Stimulated activated CD4-positive, alpha-beta T cell treated with anti-CD3 and anti-CD28 coated beads, Interleukin-4, amount 100 ng/mL, for 4 hours (primary cell): ENCODE results near the gene CFAP210.
"Not testable (repeated sequence)": the region's sequence is repeated elsewhere in the genome, so short reads cannot be mapped to it uniquely, and the experiment has no call there.

Experiments
- DNase-seq, 2 experiments: peaks; one replicate each; pipeline ENCODE4 v3.0.0-alpha.2; 2020

Gene CFAP210

DNA sequence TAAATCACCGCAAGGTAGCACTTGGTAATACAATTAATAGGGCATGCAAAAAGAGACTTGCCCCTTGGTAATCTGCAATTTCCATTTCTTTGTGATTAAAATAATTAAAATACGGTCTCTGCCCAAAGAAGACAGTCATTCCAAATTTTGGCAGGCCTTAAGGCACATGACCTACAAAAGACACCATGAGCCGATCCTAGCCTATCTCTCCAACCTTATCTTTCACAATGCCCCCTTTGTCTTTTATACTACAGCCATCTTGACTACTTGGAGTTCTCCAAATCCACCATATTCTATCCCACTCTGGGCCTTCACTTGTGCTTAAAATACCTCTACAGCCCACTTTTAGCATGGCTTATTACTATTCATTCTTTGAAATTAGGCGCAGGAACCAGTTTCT, 23.3 kb downstream of the CFAP210 start:
- no peak for DNase-seq

DNA sequence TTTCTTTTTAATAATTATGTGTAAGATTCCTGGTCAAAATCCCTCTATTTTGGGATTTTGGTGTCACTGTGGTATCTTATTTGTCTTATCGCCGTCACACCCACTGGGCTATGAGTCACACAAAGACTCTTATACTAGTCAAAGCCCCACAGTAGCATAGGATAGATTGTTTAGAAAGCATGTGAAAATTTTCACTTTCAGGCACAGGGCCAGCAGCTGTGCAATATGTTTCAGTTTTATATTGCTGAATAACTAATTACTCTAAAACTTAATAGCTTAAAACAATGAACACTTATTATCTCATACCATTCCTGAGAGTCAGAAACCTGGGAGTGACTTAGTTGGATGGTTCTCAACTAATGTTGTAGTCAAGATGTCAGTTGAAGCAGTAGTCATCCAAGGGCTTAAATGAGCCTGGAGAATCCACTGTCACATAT, 24.0 kb downstream of the CFAP210 start:
- no peak for DNase-seq

DNA sequence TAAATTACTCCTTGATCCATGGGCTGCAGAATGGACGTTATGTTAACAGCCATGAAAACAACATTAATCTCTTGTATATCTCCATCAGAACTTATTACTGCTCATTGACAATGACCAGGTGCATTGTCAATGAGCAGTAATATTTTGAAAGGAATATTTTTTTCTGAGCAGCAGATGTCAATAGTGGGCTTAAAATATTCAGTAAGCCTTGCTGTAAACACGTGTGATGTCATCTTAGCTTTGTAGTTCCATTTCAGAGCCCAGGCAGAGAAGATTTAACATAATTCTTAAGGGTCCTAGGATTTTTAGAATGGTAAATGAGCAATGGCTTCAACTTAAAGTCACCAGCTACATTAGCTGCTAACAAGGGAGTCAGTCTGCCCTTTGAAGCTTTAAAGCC, 26.6 kb downstream of the CFAP210 start:
- DNase-seq = no peak

DNA sequence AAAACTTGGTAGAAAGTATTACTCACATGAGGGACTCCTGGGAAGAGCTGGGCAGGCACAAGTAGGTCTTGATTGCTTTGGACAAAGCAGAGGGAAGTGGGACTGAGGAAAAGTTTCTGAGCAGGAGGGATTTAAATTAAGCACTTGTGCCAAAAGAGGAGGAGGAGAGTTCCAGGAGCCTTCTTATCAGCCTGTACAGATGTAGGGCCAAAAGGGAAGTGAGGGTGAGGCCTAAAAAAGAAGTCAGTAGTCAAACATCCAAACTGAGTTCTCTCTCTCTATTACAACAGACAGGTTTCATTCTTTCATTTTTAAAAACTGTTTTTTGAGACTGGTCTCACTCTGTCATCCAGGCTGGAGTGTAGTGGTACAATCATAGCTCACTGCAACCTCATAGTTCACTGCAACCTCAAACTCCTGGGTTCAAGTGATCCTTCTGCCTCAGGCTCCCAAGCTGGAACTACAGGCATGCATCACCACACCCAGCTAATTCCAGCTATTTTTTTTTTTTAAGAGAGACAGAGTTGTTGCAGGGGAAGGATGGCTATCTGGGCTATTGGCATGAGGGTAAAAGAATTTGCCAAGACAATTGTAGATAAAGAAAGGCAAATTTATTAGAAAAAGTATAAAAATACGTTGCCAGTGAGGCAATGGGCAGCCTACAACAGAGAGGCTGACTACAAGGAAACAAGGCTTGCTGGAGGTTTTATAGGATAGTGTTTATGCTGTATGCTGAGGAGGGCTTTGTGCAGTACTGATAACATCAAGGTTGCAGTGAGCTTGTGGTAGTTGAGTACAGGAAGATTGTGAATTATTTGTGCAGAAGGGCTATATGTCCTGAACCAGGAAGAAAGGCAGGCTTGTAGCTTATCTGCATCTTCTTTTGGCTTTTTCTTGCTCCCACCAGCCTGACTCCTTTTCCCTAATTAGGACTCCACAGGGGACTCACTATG, 29.0 kb downstream of the CFAP210 start:
- no peak for DNase-seq

DNA sequence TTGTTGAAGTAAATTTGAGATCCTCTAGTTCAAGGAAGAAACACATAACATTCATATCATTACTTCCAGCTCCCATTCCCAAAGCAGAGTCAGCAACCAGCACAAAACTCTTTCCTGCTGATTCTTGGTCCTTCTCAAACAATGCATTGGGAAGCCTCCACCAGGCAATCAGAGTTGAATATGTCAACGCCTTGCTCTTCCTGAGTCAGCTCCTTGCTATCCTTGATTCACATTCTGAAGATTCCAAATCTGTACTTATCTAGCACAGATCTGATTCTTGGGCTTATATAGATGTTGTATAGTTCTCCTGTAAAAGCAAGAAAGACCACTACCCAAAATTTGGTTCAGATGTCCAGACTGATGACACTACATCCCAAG, 29.6 kb downstream of the CFAP210 start:
- DNase-seq = no peak

DNA sequence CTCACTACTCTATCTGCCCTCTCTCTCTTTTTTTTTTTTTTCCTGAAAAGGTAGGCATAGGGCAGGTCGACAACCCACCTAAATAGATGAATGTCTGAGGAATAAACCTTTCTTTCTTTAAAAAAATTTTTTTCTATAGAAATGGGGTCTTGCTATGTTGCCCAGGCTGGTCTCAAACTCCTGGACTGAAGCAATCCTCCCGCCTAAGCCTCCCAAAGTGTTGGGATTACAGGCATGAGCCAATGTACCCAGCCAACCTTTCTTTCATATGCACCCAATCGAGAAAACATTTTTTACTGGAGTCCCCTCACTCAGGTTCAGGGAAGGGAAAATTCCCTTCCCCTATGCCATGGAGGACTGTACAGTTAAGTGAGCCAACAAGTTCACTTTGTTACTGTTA, 31.0 kb downstream of the CFAP210 start:
- DNase-seq = no peak

DNA sequence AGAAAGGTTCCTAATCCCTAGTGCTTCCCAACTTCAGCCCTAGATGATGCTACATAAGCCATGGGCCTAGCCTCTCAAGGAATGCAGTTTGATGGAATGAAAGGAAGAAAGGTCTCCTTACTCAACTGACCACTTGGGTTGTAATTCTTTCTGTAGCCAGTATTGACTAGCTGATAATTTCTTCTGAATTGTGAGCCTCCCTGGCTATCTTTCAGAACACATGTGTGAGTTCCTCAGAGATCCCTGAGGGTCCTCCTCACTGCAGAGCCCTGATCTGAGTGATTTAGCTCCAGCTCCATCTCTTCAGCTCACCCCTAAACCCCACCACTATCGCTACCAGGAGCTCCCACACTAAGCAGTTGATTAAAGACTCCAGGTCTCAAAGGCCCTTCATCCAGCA, 31.5 kb downstream of the CFAP210 start:
- no peak for DNase-seq

DNA sequence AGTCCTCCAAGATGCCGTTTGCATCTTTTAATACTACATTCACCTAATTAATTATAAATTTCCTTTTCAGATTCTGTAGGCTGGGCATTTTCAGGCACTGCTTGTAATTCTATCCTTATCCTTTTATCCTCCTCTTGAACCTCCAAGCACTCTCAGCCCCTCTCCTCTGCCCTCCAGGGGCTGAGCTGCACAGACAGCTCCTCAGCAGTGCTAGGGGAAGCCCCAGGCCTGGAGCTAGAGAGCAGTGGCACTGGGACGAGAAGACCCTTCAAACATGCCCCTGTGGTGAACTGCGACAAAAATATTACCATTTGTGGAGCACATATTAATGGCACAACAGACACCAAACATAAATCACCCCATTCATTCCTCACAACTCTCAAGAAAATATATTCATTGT, 32.9 kb downstream of the CFAP210 start:
- no peak for DNase-seq

DNA sequence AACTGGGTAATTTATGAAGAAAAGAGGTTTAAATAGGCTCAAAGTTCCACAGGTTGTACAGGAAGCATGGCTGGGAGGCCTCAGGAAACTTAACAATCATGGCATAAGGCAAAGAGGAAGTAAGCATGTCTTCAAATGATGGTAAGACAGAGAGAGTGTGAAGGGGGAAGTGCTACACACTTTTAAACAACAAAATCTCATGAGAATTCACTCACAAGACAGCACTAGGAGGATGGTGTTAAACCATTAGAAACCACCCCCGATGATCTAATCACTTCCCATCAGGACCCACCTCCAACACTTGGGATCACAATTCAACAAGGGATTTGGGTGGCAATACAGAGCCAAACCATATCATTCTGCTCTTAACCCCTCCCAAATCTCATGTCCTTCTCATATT, 34.9 kb downstream of the CFAP210 start:
- DNase-seq = no peak

DNA sequence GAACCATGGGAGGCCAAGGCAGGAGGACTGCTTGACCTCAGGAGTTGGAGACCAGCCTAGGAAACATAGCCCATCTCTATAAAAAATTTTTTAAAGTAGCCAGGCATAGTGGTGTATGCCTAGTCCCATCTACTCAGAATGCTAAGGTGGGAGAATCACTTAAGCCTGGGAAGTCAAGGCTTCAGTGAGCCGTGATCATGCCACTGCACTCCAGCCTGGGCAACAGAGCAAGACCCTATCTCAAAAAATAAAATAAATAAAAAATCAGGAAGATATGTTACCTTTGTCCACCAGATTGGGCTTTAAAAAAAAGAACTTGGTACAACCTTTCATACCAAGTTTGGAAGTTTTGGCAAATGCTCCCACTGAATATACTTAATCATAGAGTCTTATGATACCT, 35.3 kb downstream of the CFAP210 start:
- DNase-seq = no peak

DNA sequence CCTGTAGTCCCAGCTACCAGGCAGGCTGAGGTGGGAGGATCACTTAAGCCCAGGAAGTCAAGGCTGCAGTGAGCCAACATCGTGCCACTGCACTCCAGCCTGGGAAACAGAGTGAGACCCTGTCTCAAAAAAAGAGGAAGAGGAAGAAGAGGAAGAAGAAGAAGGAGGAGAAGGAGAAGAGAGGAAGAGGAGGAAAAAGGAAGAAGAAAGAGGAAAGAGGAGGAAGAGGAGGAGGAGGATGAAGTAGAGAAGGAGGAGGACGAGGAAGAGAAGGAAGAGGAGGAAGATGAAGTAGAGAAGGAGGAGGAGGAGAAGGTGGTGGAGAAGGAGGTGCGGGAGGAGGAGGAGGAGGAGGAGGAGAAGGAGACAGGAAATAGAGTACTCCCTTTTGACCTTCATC, 38.0 kb downstream of the CFAP210 start:
- no peak for DNase-seq

DNA sequence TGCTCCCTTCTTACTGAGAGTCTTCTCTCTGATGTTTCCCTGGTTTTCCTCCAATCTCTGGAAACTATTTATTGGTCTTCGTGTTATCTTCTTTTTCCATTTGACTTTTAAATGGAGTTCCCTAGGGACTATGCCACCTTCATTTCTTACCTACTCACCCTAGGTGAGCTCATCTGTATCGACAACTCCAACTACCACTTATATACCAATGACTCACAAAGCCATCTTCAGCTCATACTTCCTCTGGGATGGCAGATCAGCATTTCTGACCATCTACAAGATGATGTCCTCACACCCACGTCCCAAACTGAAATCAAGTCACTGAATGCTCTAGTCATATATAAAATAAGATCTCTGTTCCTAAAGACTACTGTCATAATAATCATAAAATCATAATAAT, 40.6 kb downstream of the CFAP210 start:
- no peak for DNase-seq

DNA sequence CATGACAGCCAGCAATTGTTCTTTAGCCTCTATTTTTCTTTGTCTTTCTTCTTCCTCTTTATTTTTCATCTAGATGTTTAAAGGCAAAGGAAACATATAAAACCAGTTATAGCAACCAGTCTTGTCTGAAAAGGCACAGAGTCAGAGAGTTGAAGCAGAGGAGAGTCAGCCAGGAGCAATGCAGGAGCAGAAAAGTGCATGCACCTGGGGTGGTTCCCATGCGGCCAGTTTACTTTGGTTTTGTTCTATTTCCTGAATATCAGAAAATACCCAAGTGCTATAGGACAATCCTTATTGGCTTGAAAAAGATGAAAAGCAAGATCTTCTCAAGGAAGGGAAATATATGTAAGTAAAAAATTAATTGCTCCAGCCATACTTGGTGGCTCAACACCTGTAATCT, 44.9 kb downstream of the CFAP210 start:
- no peak for DNase-seq

DNA sequence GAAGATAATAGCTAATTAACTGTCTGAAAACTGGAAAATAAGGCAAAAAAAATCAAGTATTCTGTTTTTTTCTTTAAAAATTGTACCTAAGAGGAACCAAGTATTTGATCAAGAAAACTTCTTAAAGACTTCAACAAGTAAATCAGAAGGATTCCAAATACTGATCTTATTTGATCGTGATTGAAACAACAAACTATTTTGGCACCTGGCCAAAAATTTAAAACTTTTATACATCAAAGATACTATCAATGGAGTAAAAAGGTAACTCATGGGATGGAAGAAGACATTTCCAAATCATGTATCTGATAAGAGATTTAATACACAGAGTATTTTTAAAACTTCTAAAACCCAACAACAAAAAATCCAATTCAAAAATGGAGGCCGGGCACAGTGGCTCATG, 46.7 kb downstream of the CFAP210 start:
- DNase-seq = no peak

DNA sequence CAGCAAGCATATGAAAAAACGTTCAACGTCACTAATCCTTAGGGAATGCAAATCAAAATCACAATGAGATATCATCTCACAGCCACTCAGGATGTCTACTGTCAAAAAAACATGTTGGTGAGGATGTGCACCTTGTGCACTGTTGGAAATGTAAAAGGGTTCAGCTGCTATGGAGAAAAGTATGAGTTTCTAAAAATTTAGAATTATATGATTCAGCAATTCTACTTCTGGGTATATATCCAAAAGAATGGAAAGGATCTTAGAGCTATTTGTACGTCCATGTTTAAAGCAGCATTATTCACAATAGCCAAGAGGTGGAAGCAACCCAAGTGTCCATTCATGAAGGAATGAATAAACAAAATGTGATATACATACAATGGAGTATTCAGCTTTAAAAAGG, 50.0 kb downstream of the CFAP210 start:
- no peak for DNase-seq

DNA sequence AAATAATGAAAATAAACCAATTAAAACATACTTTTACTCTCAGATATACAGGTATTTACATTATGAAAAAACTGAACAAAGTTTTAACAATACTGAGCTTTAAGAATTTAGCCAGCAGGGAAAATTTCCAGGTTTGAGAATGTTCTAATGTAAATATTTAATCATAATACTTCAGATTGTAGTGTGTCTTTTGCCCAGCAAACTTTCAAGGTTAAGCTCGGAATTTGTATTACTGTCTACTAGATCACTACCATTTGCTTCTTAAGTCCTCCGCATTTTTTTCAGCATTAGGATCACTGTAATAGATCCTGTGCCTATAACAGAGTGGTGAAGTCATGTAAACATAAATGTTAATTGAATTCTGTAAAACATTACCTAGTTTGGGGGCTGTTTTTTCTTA, 52.7 kb downstream of the CFAP210 start:
- DNase-seq = no peak

DNA sequence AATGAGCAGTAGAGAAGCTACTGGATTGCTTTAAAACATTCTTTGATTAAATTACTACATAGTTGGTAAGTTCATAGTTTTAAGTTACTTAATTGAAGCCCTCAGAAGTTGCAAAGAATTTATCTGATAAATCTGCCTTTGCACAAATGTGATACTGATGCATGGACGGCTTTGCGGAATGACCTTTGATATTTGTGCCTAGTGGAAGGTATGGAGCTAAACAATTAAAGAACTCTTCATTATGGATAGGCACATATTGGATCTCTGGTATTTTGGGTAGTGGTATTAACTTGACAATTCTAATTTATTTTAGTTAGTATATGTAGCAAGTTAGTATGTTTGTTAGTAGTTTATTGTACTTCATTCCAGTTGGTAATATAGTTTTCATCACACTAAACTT, 54.1 kb downstream of the CFAP210 start:
- no peak for DNase-seq

DNA sequence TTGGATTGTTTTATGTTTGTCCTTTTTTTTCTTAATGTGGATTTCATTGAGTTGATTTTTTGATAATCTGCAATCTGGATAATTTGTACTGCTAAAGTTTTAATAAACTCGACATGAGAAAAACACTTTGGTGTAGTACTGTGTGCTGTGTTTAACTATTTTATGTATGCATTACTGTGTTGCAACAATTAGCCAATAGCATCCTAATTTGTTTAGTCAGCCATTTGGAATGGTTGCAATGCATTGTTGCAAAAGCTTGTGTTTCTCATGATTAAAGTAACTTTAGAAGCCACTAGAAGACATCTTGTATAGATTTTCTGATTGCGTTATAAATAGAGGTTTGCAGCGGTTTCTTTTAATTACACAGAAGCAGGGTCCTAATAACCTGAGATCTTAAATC, 56.6 kb downstream of the CFAP210 start:
- no peak for DNase-seq

DNA sequence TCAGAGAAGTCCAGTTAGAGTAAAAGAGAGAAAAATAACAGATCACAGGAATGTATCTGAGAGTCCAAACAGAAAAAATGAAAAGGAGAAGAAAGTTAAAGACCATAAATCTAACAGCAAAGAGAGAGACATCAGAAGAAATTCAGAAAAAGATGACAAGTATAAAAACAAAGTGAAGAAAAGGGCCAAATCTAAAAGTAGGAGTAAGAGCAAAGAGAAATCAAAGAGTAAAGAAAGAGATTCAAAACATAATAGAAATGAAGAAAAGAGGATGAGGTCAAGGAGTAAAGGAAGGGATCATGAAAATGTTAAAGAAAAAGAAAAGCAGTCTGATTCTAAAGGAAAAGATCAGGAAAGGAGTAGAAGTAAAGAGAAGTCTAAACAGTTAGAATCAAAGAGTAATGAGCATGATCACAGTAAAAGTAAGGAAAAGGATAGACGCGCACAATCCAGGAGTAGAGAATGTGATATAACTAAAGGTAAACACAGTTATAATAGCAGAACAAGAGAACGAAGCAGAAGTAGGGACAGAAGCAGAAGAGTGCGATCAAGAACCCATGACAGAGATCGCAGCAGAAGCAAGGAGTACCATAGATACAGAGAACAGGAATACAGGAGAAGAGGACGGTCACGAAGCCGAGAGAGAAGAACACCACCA, 57.6 kb downstream of the CFAP210 start:
- no peak for DNase-seq

DNA sequence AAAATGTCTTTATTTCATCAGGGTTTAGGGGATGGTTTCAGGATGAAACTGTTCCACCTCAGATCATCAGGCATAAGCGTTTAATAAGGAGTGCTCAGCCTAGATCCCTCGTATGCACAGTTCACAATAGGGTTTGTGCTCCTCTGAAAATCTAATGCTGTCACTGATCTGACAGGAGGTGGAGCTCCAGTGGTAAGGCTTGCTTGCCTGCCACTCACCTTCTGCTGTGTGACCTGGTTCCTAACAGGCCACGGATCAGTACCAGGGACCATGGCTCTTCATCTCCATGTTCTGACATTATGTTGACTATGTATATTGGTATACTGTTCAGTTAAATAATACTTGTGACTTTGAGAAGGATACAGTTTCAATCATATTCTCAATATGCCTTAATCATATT, 68.4 kb downstream of the CFAP210 start:
- DNase-seq = no peak

DNA sequence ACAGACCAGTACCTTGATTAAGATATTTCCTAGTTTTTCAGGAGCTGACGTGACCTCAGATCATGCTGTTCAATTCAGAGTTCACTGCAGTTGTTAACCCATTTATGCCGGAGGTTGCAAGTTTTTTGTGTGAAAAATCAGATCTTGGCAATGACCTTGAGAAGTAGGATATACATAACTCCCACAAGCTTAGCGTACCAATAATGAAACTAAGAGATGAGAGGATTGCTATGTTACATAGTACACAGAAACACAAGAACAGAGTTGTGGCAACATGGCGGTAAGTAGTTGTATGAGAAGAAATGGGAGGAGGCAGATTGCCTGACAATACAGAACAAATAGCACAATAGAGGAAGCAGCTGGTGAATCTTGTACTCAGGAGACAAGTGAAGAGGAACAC, 71.0 kb downstream of the CFAP210 start:
- DNase-seq = no peak

DNA sequence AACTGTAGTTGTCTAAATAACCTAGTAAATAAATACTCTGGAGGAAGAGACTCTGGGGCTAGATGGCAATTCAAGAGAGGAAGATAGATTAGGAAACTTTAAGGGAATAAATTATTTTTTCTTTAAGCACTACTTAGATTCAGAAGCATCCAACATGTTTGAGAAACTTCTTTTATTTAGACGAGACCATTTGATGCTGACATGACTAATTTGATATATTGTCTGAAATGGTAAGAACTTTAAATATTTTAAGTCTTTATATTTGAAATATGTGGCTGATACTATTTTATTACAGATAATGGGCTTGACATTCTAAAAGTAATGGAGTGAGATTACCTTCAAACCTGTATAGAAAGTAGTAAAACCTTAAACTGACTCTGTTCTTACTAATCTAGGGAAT, 73.7 kb downstream of the CFAP210 start:
- DNase-seq = no peak

DNA sequence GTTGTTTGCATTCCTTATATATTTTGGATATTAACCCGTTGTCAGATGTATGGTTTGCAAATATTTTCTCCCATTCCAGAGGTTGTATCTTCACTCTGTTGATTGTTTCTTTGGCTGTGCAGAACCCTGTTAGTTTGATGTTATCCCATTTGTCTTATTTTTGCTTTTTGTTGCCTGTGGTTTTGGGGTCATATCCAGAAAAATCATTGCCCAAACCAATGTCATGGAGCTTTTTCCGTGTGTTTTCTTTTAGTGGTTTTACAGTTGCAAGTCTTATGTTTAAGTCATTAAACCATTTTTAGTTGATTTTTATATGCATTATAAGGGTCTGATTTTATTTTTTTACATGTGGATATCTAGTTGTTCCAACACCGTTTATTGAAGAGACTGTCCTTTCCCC, 74.3 kb downstream of the CFAP210 start:
- DNase-seq = no peak

DNA sequence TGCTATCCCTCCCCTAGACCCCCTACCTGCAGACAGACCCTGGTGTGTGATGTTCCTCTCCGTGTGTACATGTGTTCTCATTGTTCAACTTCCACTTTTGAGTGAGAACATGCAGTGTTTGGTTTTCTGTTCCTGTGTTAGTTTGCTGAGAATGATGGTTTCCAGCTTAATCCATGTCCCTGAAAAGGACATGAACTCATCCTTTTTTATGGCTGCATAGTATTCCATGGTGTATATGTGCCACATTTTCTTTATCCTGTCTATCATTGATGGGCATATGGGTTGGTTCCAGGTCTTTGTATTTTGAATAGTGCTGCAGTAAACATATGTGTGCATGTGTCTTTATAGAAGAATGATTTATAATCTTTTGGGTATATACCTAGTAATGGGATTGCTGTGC, 78.2 kb downstream of the CFAP210 start:
- not testable (repeated sequence) for DNase-seq

DNA sequence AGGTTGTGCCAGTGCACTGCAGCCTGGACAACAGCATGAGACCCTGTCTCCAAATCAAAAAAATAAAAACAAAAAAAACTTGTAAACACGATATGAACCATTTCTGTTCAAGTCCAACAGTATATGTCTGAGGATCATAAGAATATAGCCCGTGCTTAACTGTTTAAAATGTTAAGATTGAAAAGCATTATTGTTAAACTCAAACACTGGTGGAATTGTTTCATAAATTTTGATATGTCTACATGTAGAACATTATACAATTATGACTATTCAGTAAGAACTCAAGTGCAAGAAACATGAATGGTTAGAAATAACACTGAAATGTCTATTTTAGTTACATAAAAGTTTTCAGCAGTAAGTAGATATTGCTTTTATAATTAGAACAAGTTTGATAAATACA, 80.3 kb downstream of the CFAP210 start:
- DNase-seq = no peak
